DND-41 (cell line): ENCODE measurements around the gene CIC.

Experiments
- ATAC-seq: fragments of 200-7000 bp; cut with Tn5 transposase; 3 replicates; pipeline ENCODE4 v1.9.1; 2021; ENCODE audit warnings: low read depth; ENCODE audit not compliant: insufficient read depth
- DNase-seq: peaks from one replicate; pipeline ENCODE4 v3.0.0-alpha.2; 2020
- H2AFZ ChIP-seq: 2 replicates; pipeline ENCODE4 v1.6.0; 2012; ENCODE audit warnings: low read depth, low read length
- H3K27ac ChIP-seq: 2 replicates; pipeline ENCODE4 v1.5.1; 2012; ENCODE audit warnings: low read length, inconsistent platforms
- H3K27me3 ChIP-seq: fragments of 200-600 bp; sonication (generic); 2 replicates; pipeline ENCODE4 v1.6.0; 2012; ENCODE audit warnings: low read length, mild to moderate bottlenecking, inconsistent platforms; ENCODE audit not compliant: insufficient read depth, poor library complexity
- H3K36me3 ChIP-seq: 2 replicates; pipeline ENCODE4 v1.5.1; 2012; ENCODE audit warnings: low read length, inconsistent platforms; ENCODE audit not compliant: insufficient read depth
- H3K4me1 ChIP-seq: 2 replicates; pipeline ENCODE4 v1.5.1; 2012; ENCODE audit warnings: mild to moderate bottlenecking, low read length; ENCODE audit not compliant: insufficient read depth
- H3K4me2 ChIP-seq: 2 replicates; pipeline ENCODE4 v1.6.0; 2012; ENCODE audit warnings: mild to moderate bottlenecking, moderate library complexity, low read length, inconsistent platforms; ENCODE audit not compliant: insufficient read depth
- H3K4me3 ChIP-seq, 2 experiments: fragments of 200-600 bp in 1 of 2; shearing (Covaris generic) in 1 of 2; 2 replicates each; pipeline ENCODE4 v1.5.1; 2012 to 2016; ENCODE audit warnings: inconsistent platforms in 2 of 2, low read length in 2 of 2, mild to moderate bottlenecking in 2 of 2, low read depth in 1 of 2, moderate library complexity in 1 of 2
- H3K79me2 ChIP-seq: 2 replicates; pipeline ENCODE4 v1.6.0; 2012; ENCODE audit warnings: low read length, inconsistent platforms; ENCODE audit not compliant: insufficient read depth
- H3K9ac ChIP-seq: 2 replicates; pipeline ENCODE4 v1.6.0; 2012; ENCODE audit warnings: low read depth, mild to moderate bottlenecking, inconsistent platforms, low read length, moderate library complexity
- H3K9me3 ChIP-seq: 2 replicates; pipeline ENCODE4 v1.5.1; 2012; ENCODE audit warnings: low read length, moderate library complexity, mild to moderate bottlenecking, inconsistent platforms; ENCODE audit not compliant: insufficient read depth, severe bottlenecking
- H4K20me1 ChIP-seq: 2 replicates; pipeline ENCODE4 v1.6.0; 2012; ENCODE audit warnings: low read length; ENCODE audit not compliant: insufficient read depth
- CTCF ChIP-seq: IDR thresholded peaks from 2 replicates; pipeline ENCODE4 v1.5.1; 2012; ENCODE audit warnings: borderline replicate concordance, low read length, moderate library complexity, mild to moderate bottlenecking; ENCODE audit not compliant: poor library complexity, severe bottlenecking; ENCODE audit errors: extremely low read depth
- EZH2 ChIP-seq: IDR thresholded peaks from 3 replicates; pipeline ENCODE4 v1.6.1; 2012; ENCODE audit warnings: borderline replicate concordance, low read depth, mild to moderate bottlenecking, moderate library complexity, low read length, inconsistent platforms; ENCODE audit not compliant: severe bottlenecking

Gene CIC

GRCh38 chr19:42281827-42282762 is 13.0 kb downstream of the CIC start:
- peak overlapping the region; percentile 76 for H3K4me2 ChIP-seq
- peaks cover 29% of the 10 kb centered on the region for H4K20me1 ChIP-seq
- TF ChIP-seq EZH2 (no peak), CTCF (no peak)
- peak overlapping the region in 1 of 2 experiments; percentile 73; a peak in 1 of 4 replicates for H3K4me3 ChIP-seq
- H3K9me3 ChIP-seq, result no peaks in the 10 kb centered on the region
- peaks cover 66% of the 10 kb centered on the region for H3K4me1 ChIP-seq
- ATAC-seq (no peak), DNase-seq (no peak)
- no peak overlapping the region for H2AFZ ChIP-seq
- peaks cover 11% of the 10 kb centered on the region for H3K36me3 ChIP-seq
- H3K27ac ChIP-seq, result peak overlapping the region; percentile 50; the same call in 1 of the 2 replicates
- H3K79me2 ChIP-seq, result peaks cover 45% of the 10 kb centered on the region
- peak overlapping the region; percentile 79 for H3K9ac ChIP-seq
- H3K27me3 ChIP-seq, result no peaks in the 10 kb centered on the region

- Histone ChIP-seq H3K9ac (peak overlapping the region; percentile 67), H2AFZ (peak overlapping the region; percentile 73; the same call in 1 of the 2 replicates), H3K27ac (peak overlapping the region; percentile 74), H3K36me3 (peaks cover 18% of the 10 kb centered on the region), H3K9me3 (no peaks in the 10 kb centered on the region), H3K4me2 (peak overlapping the region; percentile 76), H3K79me2 (peaks cover 45% of the 10 kb centered on the region), H3K4me3 (peak overlapping the region in 1 of 2 experiments; percentile 68; a peak in 2 of 4 replicates), H3K27me3 (no peaks in the 10 kb centered on the region), H3K4me1 (peaks cover 66% of the 10 kb centered on the region), H4K20me1 (peaks cover 29% of the 10 kb centered on the region)
- TF ChIP-seq CTCF, result no peak
- TF ChIP-seq EZH2, result no peak
- ATAC-seq, result no peak
- no peak for DNase-seq
These were observed 13.8 kb downstream of the CIC start for GRCh38 chr19:42282819-42283187.

- DNase-seq (peak; percentile 97), ATAC-seq (peak; percentile 68)
- H3K9me3 ChIP-seq, result no peaks in the 10 kb centered on the region
- peaks cover 60% of the 10 kb centered on the region for H3K4me1 ChIP-seq
- peak overlapping the region; percentile 73 for H2AFZ ChIP-seq
- peak overlapping the region; percentile 89 for H3K27ac ChIP-seq
- H3K4me2 ChIP-seq, result peak overlapping the region; percentile 76
- H3K36me3 ChIP-seq, result peaks cover 25% of the 10 kb centered on the region
- H3K79me2 ChIP-seq, result peaks cover 45% of the 10 kb centered on the region
- peaks cover 29% of the 10 kb centered on the region for H4K20me1 ChIP-seq
- peak overlapping the region; percentile 72 for H3K9ac ChIP-seq
- H3K4me3 ChIP-seq, result peak overlapping the region; percentile 19 to 93; a peak in 3 of 4 replicates
- TF ChIP-seq CTCF (peak; percentile 27), EZH2 (no peak)
- H3K27me3 ChIP-seq, result no peaks in the 10 kb centered on the region
These were observed 14.4 kb downstream of the CIC start for GRCh38 chr19:42283188-42284065.
